ENCODE measurements around the gene PTPN6.

The PTPN6 gene

DNA sequence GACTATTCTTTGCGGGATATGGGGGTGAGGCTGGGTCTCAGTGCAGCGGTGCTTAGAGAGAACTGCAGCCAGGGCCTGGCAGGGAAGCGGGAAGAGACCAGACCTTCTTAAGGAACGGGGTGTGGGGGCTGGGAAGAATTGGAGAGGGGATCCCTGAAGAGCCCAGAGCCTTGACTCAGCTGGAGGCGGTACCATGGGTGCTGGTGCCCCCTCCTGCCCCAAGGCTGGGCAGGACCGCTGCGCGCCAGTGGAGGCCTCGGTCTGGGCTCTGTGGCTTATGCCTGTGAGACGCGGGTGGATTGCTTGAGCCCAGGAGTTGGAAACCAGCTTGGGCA, 8.9 kb upstream of the PTPN6 start:
- peak overlapping the region in 10 of 11 experiments; percentile 86 to 96 (median 94); a peak in 19 of 22 replicates for H3K27ac ChIP-seq
- H3K4me2 ChIP-seq: peak overlapping the region; percentile 87 to 100 (median 97)
- peaks cover 5 to 44% (median 35%) of the 10 kb centered on the region in 11 experiments; a peak in 20 of 22 replicates for H3K36me3 ChIP-seq
- TF ChIP-seq Cebpa-rat (IDR thresholded peaks at IDR 0.05): no peak
- no peaks in the 10 kb centered on the region for H3K27me3 ChIP-seq
- peak overlapping the region; percentile 77 to 98 (median 89); a peak in 18 of 22 replicates for H3K9ac ChIP-seq
- H4K20me1 ChIP-seq: no peaks in the 10 kb centered on the region
- no peak overlapping the region for H3K4me3 ChIP-seq
- H3K9me3 ChIP-seq (replicated peaks in 1 of 11): no peaks in the 10 kb centered on the region
- H3K4me1 ChIP-seq: peaks cover 47 to 69% (median 57%) of the 10 kb centered on the region in 10 experiments

- Histone ChIP-seq H3K9ac (peak overlapping the region; percentile 77 to 98 (median 89)), H3K9me3 (replicated peaks in 1 of 11) (no peaks in the 10 kb centered on the region), H3K4me3 (peak overlapping the region; percentile 60 to 79 (median 73); a peak in 18 of 20 replicates)
Observed at GRCh38 chr12:6943389-6943721, 7.8 kb upstream of the PTPN6 start.

DNA sequence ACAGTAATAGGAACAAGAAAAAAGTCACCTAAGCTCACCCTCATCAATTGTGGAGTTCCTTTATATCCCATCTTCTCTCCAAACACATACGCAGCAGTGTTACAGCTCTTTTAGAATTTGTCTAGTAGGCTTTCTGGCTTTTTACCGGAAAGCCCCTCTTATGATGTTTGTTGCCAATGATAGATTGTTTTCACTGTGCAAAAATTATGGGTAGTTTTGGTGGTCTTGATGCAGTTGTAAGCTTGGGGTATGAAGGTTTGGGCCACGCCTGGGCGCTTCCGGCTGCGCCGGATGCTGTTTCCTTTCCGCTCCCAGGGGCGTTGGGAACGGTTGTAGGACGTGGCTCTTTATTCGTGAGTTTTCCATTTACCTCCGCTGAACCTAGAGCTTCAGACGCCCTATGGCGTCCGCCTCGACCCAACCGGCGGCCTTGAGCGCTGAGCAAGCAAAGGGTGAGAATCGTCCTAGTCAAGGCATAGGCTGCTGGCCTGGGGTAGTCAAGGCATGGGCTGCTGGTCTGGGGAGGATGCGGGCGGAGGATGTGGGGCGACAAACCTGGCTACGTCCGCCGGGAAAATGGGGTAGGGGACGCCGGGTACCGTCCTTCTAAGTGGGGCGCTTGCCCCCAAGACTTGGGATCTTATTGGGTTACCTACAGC, 7.3 kb upstream of the PTPN6 start, which contains the start of the genes C12orf57 and RNU7-1:
Gene C12orf57 (plus strand): TSS at position 301 of the 659 bp plus-strand sequence. CDS start 100 bp downstream, at position 401.
Gene RNU7-1 (plus strand): TSS at position 95 of the 659 bp plus-strand sequence.
- H3K27me3 ChIP-seq: no peaks in the 10 kb centered on the region
- H3K4me1 ChIP-seq: peaks cover 50 to 72% (median 61%) of the 10 kb centered on the region in 10 experiments
- no peaks in the 10 kb centered on the region for H4K20me1 ChIP-seq
- H3K9me3 ChIP-seq (replicated peaks in 1 of 11): no peaks in the 10 kb centered on the region
- TF ChIP-seq Cebpa-rat (IDR thresholded peaks at IDR 0.05): no peak
- peak within 1 kb of the TSS; percentile 77 to 98 (median 89) for H3K9ac ChIP-seq
- peak within 1 kb of the TSS; percentile 87 to 100 (median 97) for H3K4me2 ChIP-seq
- H3K4me3 ChIP-seq: peak within 1 kb of the TSS; percentile 60 to 79 (median 73)
- peaks cover 5 to 38% (median 30%) of the 10 kb centered on the region in 11 experiments; a peak in 20 of 22 replicates for H3K36me3 ChIP-seq
- H3K27ac ChIP-seq: peak within 1 kb of the TSS; percentile 86 to 96 (median 93)

More at GRCh38 chr12:6943389-6943721, 7.8 kb upstream of the PTPN6 start:
- H3K4me2 ChIP-seq: peak overlapping the region; percentile 87 to 100 (median 97)
- H3K27ac ChIP-seq: peak overlapping the region; percentile 86 to 96 (median 93)
- peaks cover 50 to 72% (median 61%) of the 10 kb centered on the region in 10 experiments for H3K4me1 ChIP-seq
- no peaks in the 10 kb centered on the region for H3K27me3 ChIP-seq
- H3K36me3 ChIP-seq: peaks cover 5 to 43% (median 34%) of the 10 kb centered on the region in 11 experiments; a peak in 20 of 22 replicates
- H4K20me1 ChIP-seq: no peaks in the 10 kb centered on the region
- no peak for TF ChIP-seq Cebpa-rat (IDR thresholded peaks at IDR 0.05)

DNA sequence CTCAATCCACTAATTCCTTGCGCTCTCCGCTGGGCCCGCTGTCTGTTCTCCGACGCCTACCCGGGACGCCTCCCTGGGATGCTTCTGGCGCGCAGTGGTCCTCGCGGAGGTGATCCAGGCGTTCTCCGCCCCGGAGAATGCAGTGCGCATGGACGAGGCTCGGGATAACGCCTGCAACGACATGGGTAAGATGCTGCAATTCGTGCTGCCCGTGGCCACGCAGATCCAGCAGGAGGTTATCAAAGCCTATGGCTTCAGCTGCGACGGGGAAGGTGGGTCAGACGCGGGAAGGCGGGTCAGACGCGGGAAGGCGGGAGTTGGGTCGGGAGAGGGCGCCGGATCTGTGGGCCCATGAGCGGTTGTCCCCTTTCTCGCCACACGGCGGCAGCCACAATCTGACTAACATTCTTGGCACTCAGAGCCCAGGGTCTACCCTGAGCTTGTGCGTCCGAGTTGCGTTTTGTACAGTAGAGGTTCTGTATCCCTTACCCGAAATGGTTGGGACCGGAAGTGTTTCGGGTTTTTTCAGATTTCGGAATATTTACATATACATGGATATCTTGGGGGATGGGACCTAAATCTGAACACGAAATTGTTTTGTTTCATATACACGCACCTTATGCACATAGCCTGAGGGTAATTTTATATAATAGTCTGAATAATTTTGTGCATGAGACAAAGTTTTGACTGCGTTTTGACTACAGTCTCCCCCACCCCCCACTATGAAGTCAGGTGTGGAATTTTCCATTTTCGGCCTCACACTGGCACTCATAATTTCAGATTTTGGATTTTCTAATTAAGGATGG, 6.6 kb upstream of the PTPN6 start:
- peak overlapping the region; percentile 60 to 79 (median 73) for H3K4me3 ChIP-seq
- TF ChIP-seq Cebpa-rat (IDR thresholded peaks at IDR 0.05): no peak
- H4K20me1 ChIP-seq: no peaks in the 10 kb centered on the region
- no peaks in the 10 kb centered on the region for H3K9me3 ChIP-seq (replicated peaks in 1 of 11)
- no peaks in the 10 kb centered on the region for H3K27me3 ChIP-seq
- H3K27ac ChIP-seq: peak overlapping the region; percentile 86 to 96 (median 93); a peak in 21 of 22 replicates
- peaks cover 5 to 31% (median 22%) of the 10 kb centered on the region in 11 experiments; a peak in 20 of 22 replicates for H3K36me3 ChIP-seq
- H3K4me2 ChIP-seq: peak overlapping the region; percentile 87 to 100 (median 97)
- peak overlapping the region; percentile 77 to 98 (median 89) for H3K9ac ChIP-seq
- H3K4me1 ChIP-seq: peaks cover 54 to 75% (median 65%) of the 10 kb centered on the region in 10 experiments

DNA sequence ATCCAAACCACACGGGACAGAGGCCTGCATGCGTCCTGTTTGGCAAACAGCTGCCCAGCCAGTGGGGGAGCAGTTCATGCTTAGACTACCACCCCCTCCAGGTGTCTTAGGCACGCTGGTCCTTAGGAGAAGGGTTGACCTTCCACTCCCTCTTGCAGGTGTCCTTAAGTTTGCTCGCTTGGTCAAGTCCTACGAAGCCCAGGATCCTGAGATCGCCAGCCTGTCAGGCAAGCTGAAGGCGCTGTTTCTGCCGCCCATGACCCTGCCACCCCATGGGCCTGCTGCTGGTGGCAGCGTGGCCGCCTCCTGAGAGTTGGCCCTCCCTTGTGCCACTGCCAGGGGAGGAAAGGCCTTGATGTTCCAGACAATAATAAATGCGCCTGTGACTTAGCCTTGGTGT, 5.5 kb upstream of the PTPN6 start:
- Histone ChIP-seq H3K4me3 (peak overlapping the region; percentile 31 to 79 (median 73); a peak in 19 of 20 replicates), H3K9me3 (replicated peaks in 1 of 11) (no peaks in the 10 kb centered on the region), H3K27ac (peak overlapping the region; percentile 44 to 96 (median 91); a peak in 21 of 22 replicates), H4K20me1 (no peaks in the 10 kb centered on the region), H3K4me1 (peaks cover 65 to 85% (median 75%) of the 10 kb centered on the region in 10 experiments), H3K9ac (peak overlapping the region; percentile 58 to 98 (median 89); a peak in 21 of 22 replicates), H3K36me3 (peaks cover 5 to 21% (median 12%) of the 10 kb centered on the region in 11 experiments; a peak in 20 of 22 replicates), H3K27me3 (no peaks in the 10 kb centered on the region), H3K4me2 (peak overlapping the region; percentile 87 to 100 (median 97))
- TF ChIP-seq Cebpa-rat (IDR thresholded peaks at IDR 0.05): no peak

DNA sequence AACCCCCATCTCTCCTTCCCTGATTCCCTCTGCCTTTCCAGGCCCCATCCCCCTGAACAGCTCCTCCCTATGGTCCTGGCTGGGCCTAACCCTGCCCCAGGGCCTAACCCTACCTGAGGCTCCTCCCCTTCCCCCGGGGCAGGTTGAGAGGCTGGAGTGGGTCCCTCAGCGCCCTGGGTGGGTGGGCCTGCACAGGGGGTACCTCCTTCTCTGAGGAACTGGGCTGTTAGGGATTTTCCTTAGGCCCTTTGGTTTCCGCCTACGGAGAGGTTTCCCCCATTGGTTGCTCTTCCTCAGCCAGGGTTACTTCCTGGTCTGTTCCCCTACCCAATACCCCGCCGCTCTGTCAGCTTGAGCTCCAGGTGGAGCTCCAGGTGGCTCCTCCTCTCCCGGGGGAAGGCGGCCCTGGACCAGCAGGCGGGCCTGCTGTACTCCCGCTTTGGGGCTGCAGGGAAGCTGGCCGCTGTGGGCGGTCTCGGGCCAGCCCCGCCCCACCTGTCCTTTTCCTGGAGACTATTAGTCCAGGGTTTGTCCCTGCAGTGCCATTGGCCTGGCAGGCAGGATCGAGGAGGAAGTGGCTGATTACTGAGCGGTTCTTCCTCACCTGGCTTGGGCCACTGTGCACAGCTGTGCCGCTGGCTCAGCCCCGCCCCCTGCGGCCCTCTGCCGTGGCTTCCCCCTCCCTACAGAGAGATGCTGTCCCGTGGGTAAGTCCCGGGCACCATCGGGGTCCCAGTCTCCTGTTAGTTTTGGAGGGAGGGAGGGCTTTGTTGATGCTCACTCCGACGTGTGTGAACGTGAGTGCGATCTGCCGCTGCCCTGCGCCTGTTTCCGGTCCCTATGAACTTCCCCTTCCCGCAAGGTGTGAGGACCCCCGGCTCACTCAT, 4.9 kb upstream of the PTPN6 start:
- Histone ChIP-seq H3K27me3 (no peaks in the 10 kb centered on the region), H3K4me1 (peaks cover 69 to 90% (median 79%) of the 10 kb centered on the region in 10 experiments), H3K4me2 (peak overlapping the region; percentile 87 to 100 (median 97)), H3K4me3 (peak overlapping the region; percentile 31 to 79 (median 73)), H3K9ac (peak overlapping the region; percentile 58 to 98 (median 89); a peak in 21 of 22 replicates), H3K27ac (peak overlapping the region; percentile 44 to 96 (median 91); a peak in 21 of 22 replicates), H4K20me1 (no peaks in the 10 kb centered on the region), H3K9me3 (replicated peaks in 1 of 11) (no peaks in the 10 kb centered on the region), H3K36me3 (peaks cover 5 to 14% (median 5%) of the 10 kb centered on the region in 11 experiments; a peak in 18 of 22 replicates)
- TF ChIP-seq Cebpa-rat (IDR thresholded peaks at IDR 0.05): no peak

GRCh38 chr12:6946920-6947374, 4.2 kb upstream of the PTPN6 start:
- H3K9ac ChIP-seq: peak overlapping the region in 10 of 11 experiments; percentile 77 to 98 (median 90); a peak in 19 of 22 replicates
- H3K4me1 ChIP-seq: peaks cover 68 to 92% (median 76%) of the 10 kb centered on the region in 10 experiments
- H3K4me3 ChIP-seq: peak overlapping the region; percentile 31 to 79 (median 73)
- peaks cover 0 to 7% (median 0%) of the 10 kb centered on the region in 11 experiments; a peak in 8 of 22 replicates for H3K36me3 ChIP-seq
- peak overlapping the region; percentile 87 to 100 (median 97) for H3K4me2 ChIP-seq
- no peaks in the 10 kb centered on the region for H3K27me3 ChIP-seq
- H4K20me1 ChIP-seq: no peaks in the 10 kb centered on the region
- peak overlapping the region in 10 of 11 experiments; percentile 56 to 96 (median 92); a peak in 16 of 22 replicates for H3K27ac ChIP-seq
- no peaks in the 10 kb centered on the region for H3K9me3 ChIP-seq (replicated peaks in 1 of 11)
- TF ChIP-seq Cebpa-rat (IDR thresholded peaks at IDR 0.05): no peak

GRCh38 chr12:6947615-6948014, 3.5 kb upstream of the PTPN6 start:
- no peak overlapping the region for H3K9ac ChIP-seq
- H3K4me1 ChIP-seq: peaks cover 64 to 92% (median 72%) of the 10 kb centered on the region in 10 experiments
- no peaks in the 10 kb centered on the region for H4K20me1 ChIP-seq
- no peaks in the 10 kb centered on the region for H3K27me3 ChIP-seq
- H3K9me3 ChIP-seq (replicated peaks in 1 of 11): no peaks in the 10 kb centered on the region
- no peak overlapping the region; a peak in 1 of 22 replicates for H3K27ac ChIP-seq
- H3K4me2 ChIP-seq: peak overlapping the region in 6 of 11 experiments; percentile 5 to 99 (median 98); a peak in 3 of 22 replicates
- H3K36me3 ChIP-seq: peaks cover 0 to 9% (median 0%) of the 10 kb centered on the region in 11 experiments; a peak in 6 of 22 replicates
- no peak for TF ChIP-seq Cebpa-rat (IDR thresholded peaks at IDR 0.05)
- H3K4me3 ChIP-seq: no peak overlapping the region
